K562 (cell line): ENCODE measurements around the gene GTF2A2. TPM values are rescaled to one million over a fixed set of nuclear protein-coding genes. Genes with fewer than 3 reads are reported as not detected.

Experiments
- LEF1 ChIP-seq: fragments of 450-650 bp; IDR thresholded peaks from 2 replicates; pipeline ENCODE4 v1.6.1; 2016; ENCODE audit warnings: mild to moderate bottlenecking
- ZBTB40 ChIP-seq, 2 experiments: fragments of 450-650 bp in 1 of 2; sonication (generic) in 1 of 2; formaldehyde crosslinking in 1 of 2; IDR thresholded peaks; 2 replicates each; pipeline versions ENCODE4 v1.7.1 to v1.9.0; 2016 to 2022; ENCODE audit warnings: inconsistent platforms in 1 of 2, mild to moderate bottlenecking in 1 of 2, missing genetic modification reagents in 1 of 2
- polyA plus RNA-seq, 8 experiments: library from polyadenylated mRNA; depleted of rRNA in 4 of 8; stranded (reverse) in 5 of 8; unstranded in 3 of 8; fragments of >200 nt; fragmentation: Nextera tagmentation in 2 of 8; fragmentation: Illumina TruSeq in 1 of 8; extraction: Ambion mirVana in 2 of 8; extraction: Trizol in 1 of 8; gene quantifications; 2 replicates each; pipeline versions ENCODE4 v1.2.1 to v1.2.3, GENCODE V29; 2011 to 2014; ENCODE audit warnings: inconsistent platforms in 1 of 8, missing spikeins in 1 of 8
- total RNA-seq, 7 experiments: library from RNA; depleted of rRNA in 6 of 7; stranded (reverse); fragments of >200 nt in 6 of 7; fragmentation: Illumina TruSeq in 2 of 7; extraction: Trizol in 2 of 7; gene quantifications; 2 replicates each; pipeline versions ENCODE4 v1.2.1 to v1.2.3, GENCODE V29; 2011 to 2021; ENCODE audit warnings: low replicate concordance in 1 of 7

GTF2A2 gene
- total and polyA plus RNA-seq, 9 of the 15 experiments (the other 6 are each of a cell fraction or from before 2014, with no cell fraction given), result 128 to 656 (median 172) TPM

DNA sequence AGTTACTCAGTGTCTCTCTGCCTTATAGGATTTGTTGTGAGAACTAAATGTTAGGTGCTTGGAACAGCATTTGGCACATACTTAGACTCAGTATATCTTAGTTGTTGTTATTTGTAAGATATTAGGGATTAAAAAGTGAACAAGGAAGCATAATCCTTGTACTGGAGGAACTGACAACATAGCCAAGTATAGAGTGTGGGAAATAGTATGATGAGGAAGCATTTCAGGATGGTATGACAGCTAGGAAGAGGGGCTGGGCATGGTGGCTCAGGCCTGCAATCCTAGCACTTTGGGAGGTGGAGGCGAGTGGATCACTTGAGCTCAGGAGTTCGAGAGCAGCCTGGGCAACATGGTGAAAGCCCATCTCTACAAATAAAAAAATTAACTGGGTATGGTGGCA, 62.3 kb downstream of the GTF2A2 start (continued):
- TF ChIP-seq ZBTB40 (IDR thresholded peaks at IDR 0.05) (no peak), ZBTB40 (CRISPR knock-in tag; IDR thresholded peaks at IDR 0.05) (no peak), LEF1 (no peak)
